DND-41 (cell line): ENCODE data around the gene NARS2.

Experiments
- ATAC-seq: fragments of 200-7000 bp; cut with Tn5 transposase; 3 replicates; pipeline ENCODE4 v1.9.1; 2021; ENCODE audit warnings: low read depth; ENCODE audit not compliant: insufficient read depth
- DNase-seq: peaks from one replicate; pipeline ENCODE4 v3.0.0-alpha.2; 2020
- H2AFZ ChIP-seq: 2 replicates; pipeline ENCODE4 v1.6.0; 2012; ENCODE audit warnings: low read depth, low read length
- H3K27ac ChIP-seq: 2 replicates; pipeline ENCODE4 v1.5.1; 2012; ENCODE audit warnings: low read length, inconsistent platforms
- H3K27me3 ChIP-seq: fragments of 200-600 bp; sonication (generic); 2 replicates; pipeline ENCODE4 v1.6.0; 2012; ENCODE audit warnings: low read length, mild to moderate bottlenecking, inconsistent platforms; ENCODE audit not compliant: insufficient read depth, poor library complexity
- H3K36me3 ChIP-seq: 2 replicates; pipeline ENCODE4 v1.5.1; 2012; ENCODE audit warnings: low read length, inconsistent platforms; ENCODE audit not compliant: insufficient read depth
- H3K4me1 ChIP-seq: 2 replicates; pipeline ENCODE4 v1.5.1; 2012; ENCODE audit warnings: mild to moderate bottlenecking, low read length; ENCODE audit not compliant: insufficient read depth
- H3K4me2 ChIP-seq: 2 replicates; pipeline ENCODE4 v1.6.0; 2012; ENCODE audit warnings: mild to moderate bottlenecking, moderate library complexity, low read length, inconsistent platforms; ENCODE audit not compliant: insufficient read depth
- H3K4me3 ChIP-seq, 2 experiments: fragments of 200-600 bp in 1 of 2; shearing (Covaris generic) in 1 of 2; 2 replicates each; pipeline ENCODE4 v1.5.1; 2012 to 2016; ENCODE audit warnings: inconsistent platforms in 2 of 2, low read length in 2 of 2, mild to moderate bottlenecking in 2 of 2, low read depth in 1 of 2, moderate library complexity in 1 of 2
- H3K79me2 ChIP-seq: 2 replicates; pipeline ENCODE4 v1.6.0; 2012; ENCODE audit warnings: low read length, inconsistent platforms; ENCODE audit not compliant: insufficient read depth
- H3K9ac ChIP-seq: 2 replicates; pipeline ENCODE4 v1.6.0; 2012; ENCODE audit warnings: low read depth, mild to moderate bottlenecking, inconsistent platforms, low read length, moderate library complexity
- H3K9me3 ChIP-seq: 2 replicates; pipeline ENCODE4 v1.5.1; 2012; ENCODE audit warnings: low read length, moderate library complexity, mild to moderate bottlenecking, inconsistent platforms; ENCODE audit not compliant: insufficient read depth, severe bottlenecking
- H4K20me1 ChIP-seq: 2 replicates; pipeline ENCODE4 v1.6.0; 2012; ENCODE audit warnings: low read length; ENCODE audit not compliant: insufficient read depth
- EZH2 ChIP-seq: IDR thresholded peaks from 3 replicates; pipeline ENCODE4 v1.6.1; 2012; ENCODE audit warnings: borderline replicate concordance, low read depth, mild to moderate bottlenecking, moderate library complexity, low read length, inconsistent platforms; ENCODE audit not compliant: severe bottlenecking
- TF ChIP-seq, protein P1 (sequence below): IDR thresholded peaks from 2 replicates; pipeline ENCODE4 v1.5.1; 2012; ENCODE audit warnings: borderline replicate concordance, low read length, moderate library complexity, mild to moderate bottlenecking; ENCODE audit not compliant: poor library complexity, severe bottlenecking; ENCODE audit errors: extremely low read depth

Gene NARS2

DNA sequence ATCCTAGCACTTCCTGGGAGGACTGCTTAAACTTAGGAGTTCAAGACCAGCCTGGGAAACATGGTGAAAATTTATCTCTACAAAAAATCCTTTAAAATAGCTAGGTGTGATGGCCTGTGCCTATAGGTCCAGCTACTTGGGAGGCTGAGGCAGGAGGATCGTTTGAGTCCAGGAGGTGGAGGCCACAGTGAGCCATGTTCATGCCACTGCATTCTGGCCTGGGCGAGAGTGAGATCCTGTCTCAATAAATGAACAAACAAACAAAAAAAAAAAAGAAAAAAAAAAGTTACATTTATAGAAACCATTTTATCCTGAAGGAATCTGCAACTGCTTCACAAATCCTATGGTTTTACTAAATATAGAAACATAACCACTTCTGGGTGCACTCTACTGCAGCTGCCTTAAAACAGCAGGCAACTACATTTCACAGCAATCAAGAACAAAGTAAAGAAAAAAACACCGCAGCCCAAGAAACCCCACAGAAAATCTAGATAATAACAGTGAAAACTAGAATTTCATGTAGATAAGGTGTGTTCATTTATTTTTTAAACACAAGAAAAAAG, 81.2 kb downstream of the NARS2 start:
- Histone ChIP-seq H2AFZ (no peak overlapping the region), H3K9me3 (no peaks in the 10 kb centered on the region), H3K4me3 (no peak overlapping the region), H3K27ac (no peak overlapping the region), H4K20me1 (no peaks in the 10 kb centered on the region), H3K27me3 (no peaks in the 10 kb centered on the region), H3K79me2 (no peaks in the 10 kb centered on the region), H3K36me3 (peaks cover 20% of the 10 kb centered on the region; the same call in 1 of the 2 replicates), H3K4me2 (no peak overlapping the region), H3K9ac (no peak overlapping the region), H3K4me1 (no peaks in the 10 kb centered on the region)
- no peak for TF ChIP-seq EZH2
- TF ChIP-seq, protein P1, sequence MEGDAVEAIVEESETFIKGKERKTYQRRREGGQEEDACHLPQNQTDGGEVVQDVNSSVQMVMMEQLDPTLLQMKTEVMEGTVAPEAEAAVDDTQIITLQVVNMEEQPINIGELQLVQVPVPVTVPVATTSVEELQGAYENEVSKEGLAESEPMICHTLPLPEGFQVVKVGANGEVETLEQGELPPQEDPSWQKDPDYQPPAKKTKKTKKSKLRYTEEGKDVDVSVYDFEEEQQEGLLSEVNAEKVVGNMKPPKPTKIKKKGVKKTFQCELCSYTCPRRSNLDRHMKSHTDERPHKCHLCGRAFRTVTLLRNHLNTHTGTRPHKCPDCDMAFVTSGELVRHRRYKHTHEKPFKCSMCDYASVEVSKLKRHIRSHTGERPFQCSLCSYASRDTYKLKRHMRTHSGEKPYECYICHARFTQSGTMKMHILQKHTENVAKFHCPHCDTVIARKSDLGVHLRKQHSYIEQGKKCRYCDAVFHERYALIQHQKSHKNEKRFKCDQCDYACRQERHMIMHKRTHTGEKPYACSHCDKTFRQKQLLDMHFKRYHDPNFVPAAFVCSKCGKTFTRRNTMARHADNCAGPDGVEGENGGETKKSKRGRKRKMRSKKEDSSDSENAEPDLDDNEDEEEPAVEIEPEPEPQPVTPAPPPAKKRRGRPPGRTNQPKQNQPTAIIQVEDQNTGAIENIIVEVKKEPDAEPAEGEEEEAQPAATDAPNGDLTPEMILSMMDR, result no peak
- no peak for DNase-seq
- no peak for ATAC-seq

DNA sequence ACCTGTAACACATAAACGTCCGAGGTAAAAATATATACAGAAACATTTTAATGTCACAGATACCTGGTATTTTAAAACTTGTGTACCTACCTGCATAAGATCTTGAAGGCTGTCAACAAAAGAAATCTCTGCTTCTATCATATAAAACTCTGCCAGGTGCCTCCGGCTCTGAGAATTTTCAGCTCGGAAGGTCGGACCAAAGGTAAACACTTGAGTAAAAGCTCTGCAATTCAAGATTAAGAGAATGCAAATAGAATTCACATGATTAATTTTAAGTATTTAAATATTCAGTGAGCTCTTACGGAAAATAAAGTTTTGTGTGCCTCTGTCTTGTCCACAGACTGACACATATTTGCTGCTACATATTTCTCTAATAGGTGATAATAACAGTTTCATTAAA, 81.7 kb downstream of the NARS2 start:
- ATAC-seq (no peak), DNase-seq (no peak)
- H3K27me3 ChIP-seq, result no peaks in the 10 kb centered on the region
- H3K79me2 ChIP-seq, result no peaks in the 10 kb centered on the region
- H3K36me3 ChIP-seq, result peaks cover 21% of the 10 kb centered on the region; the same call in 1 of the 2 replicates
- TF ChIP-seq EZH2, result no peak
- TF ChIP-seq, protein P1, result no peak
- no peaks in the 10 kb centered on the region for H3K9me3 ChIP-seq
- H3K9ac ChIP-seq, result no peak overlapping the region
- H4K20me1 ChIP-seq, result no peaks in the 10 kb centered on the region
- no peak overlapping the region for H2AFZ ChIP-seq
- H3K4me1 ChIP-seq, result no peaks in the 10 kb centered on the region
- no peak overlapping the region for H3K27ac ChIP-seq
- no peak overlapping the region for H3K4me2 ChIP-seq
- H3K4me3 ChIP-seq, result no peak overlapping the region

DNA sequence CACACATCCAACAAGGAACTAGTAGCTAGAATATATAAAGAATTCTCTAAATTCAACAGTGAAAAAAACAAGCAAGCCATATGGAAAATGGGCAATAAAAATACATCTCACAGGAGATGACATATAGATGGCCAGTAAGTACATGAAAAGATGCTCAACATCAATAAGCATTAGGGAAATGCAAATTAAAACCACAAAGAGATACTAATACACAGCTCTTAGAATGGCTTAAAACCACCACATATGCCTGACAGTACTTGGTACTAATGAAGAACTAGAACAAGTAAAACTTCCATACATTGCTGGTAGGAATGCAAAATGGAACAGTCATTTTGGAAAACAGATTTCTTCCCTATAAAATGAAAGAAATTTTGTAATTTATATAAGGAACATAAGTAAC, 85.5 kb downstream of the NARS2 start:
- peaks cover 35% of the 10 kb centered on the region for H3K36me3 ChIP-seq
- H3K4me3 ChIP-seq, result no peak overlapping the region
- H4K20me1 ChIP-seq, result no peaks in the 10 kb centered on the region
- no peak overlapping the region for H3K27ac ChIP-seq
- H3K4me1 ChIP-seq, result no peaks in the 10 kb centered on the region
- ATAC-seq (no peak), DNase-seq (no peak)
- no peak overlapping the region for H2AFZ ChIP-seq
- H3K9ac ChIP-seq, result no peak overlapping the region
- H3K27me3 ChIP-seq, result no peaks in the 10 kb centered on the region
- H3K79me2 ChIP-seq, result no peaks in the 10 kb centered on the region
- H3K4me2 ChIP-seq, result no peak overlapping the region
- TF ChIP-seq, protein P1, result no peak
- TF ChIP-seq EZH2, result no peak
- no peaks in the 10 kb centered on the region for H3K9me3 ChIP-seq
